ENCODE results near the gene TMOD3.

Gene TMOD3

GRCh38 chr15:51793521-51794305 is 35.7 kb upstream of the TMOD3 start:
- in situ Hi-C loops (cut with HindIII; ENCODE audit: low sequenced_read_pairs): no loop called here
- H3K4me3 ChIP-seq (ENCODE audit: low read depth, low read length): no peak overlapping the region
- DNase-seq (ENCODE audit: low read depth): peak; percentile 59
- TF ChIP-seq CTCF (IDR thresholded peaks at IDR 0.05; ENCODE audit: low read depth, low read length, missing control alignments): no peak

DNA sequence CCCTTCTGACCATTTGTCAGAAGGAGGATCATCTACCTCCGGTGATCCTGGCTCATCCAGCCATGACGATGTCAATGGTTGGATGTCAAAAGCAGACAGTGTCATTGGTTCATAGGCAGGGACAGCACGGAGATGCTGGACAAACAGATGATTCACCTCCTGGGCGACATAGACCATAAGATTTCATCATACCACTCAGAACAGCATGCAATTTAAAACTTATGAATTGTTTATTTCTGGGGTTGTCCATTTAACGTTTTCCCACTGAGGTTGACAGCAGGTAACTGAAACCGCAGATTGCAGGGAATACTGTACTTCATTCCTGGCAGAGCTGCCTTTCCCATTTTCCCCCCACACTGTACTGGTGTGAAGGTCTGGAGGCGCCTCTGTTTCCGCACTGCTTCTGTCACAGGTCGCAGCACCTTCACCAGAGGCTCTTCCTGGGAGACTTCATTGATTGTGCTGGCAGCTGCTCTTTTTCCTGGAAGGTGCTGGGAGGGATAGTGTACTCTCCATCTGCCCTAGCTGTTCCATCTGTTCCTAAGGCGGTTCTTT is 32.5 kb upstream of the TMOD3 start:
- in situ Hi-C loops (cut with HindIII; ENCODE audit: low sequenced_read_pairs): no loop called here
- TF ChIP-seq CTCF (IDR thresholded peaks at IDR 0.05; ENCODE audit: low read depth, low read length, missing control alignments): no peak
- H3K4me3 ChIP-seq (ENCODE audit: low read depth, low read length): no peak overlapping the region
- no peak for DNase-seq (ENCODE audit: low read depth)

DNA sequence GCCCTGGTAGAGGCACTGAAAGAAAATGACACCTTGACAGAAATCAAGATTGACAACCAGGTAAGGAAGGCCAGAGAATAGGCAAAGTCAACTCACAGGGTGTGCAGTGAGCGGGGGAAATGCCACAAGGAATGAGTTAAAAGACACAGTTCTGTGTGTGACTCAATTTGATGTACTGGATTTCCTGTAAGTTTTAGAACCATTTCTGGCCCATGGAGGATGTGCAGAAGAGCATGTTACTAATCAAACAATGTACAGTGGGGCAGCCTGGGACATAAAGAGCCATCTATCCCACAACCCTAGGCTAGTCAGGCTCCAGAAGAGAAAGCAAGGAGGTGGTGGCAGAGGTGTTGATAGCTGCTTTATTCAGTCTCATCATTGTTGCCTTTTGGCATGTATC is 31.2 kb upstream of the TMOD3 start:
- H3K4me3 ChIP-seq (ENCODE audit: low read depth, low read length): no peak overlapping the region
- TF ChIP-seq CTCF (IDR thresholded peaks at IDR 0.05; ENCODE audit: low read depth, low read length, missing control alignments): no peak
- no peak for DNase-seq (ENCODE audit: low read depth)
- in situ Hi-C loops (cut with HindIII; ENCODE audit: low sequenced_read_pairs): no loop called here

DNA sequence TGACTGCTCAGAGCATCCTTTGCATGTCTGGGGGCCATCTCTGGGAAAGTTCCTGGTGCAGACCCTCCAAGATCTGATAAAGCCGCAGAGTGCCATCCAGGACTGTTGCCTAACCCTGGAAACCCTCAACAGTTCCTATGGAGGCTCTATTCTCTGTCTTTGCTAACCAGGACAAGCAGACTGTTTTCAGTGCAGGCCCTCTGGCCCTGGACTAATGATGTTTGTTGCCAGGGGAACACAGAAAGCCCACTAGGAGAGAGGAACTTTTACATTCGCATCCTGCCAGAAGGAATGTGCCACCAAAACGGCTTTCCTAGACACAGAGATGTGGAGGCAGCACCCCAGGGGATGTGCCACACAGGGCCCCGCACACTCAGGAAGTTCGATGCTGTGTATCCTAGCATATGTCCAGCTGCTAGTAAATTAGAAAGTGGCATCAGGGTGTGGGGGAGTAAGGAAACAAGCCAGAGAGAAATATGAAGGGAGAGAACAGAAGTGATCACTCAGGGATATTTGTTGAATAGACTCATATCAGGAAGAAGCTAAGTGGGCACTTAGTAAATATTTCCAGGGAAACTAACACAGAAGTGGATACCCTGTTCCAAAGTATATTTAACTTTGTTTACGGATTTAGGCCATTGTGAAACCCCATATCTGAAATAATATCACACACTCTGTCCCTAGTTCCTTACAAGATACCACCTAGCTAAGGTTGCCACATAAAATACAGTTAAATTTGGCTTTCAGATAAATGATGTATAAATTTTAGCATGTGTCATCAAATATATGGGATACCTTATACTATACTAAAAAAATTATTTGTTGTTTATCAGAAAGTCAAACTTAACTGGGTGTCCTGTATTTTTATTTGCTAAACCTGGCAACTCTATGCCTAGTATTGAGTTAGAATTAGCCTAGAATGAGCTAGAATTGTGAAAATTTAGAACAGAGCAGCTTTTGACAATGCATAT is 29.9 kb upstream of the TMOD3 start:
- in situ Hi-C loops (cut with HindIII; ENCODE audit: low sequenced_read_pairs): no loop called here

GRCh38 chr15:51801391-51801835 is 28.0 kb upstream of the TMOD3 start:
- DNase-seq (ENCODE audit: low read depth): peak; percentile 34
- H3K4me3 ChIP-seq (ENCODE audit: low read depth, low read length): no peak overlapping the region
- in situ Hi-C loops (cut with HindIII; ENCODE audit: low sequenced_read_pairs): no loop called here
- peak; percentile 80 for TF ChIP-seq CTCF (IDR thresholded peaks at IDR 0.05; ENCODE audit: low read depth, low read length, missing control alignments)

More for the DNA sequence above, 29.9 kb upstream of the TMOD3 start:
- no peak overlapping the region for H3K4me3 ChIP-seq (ENCODE audit: low read depth, low read length)
- TF ChIP-seq CTCF (IDR thresholded peaks at IDR 0.05; ENCODE audit: low read depth, low read length, missing control alignments): no peak
- no peak for DNase-seq (ENCODE audit: low read depth)

DNA sequence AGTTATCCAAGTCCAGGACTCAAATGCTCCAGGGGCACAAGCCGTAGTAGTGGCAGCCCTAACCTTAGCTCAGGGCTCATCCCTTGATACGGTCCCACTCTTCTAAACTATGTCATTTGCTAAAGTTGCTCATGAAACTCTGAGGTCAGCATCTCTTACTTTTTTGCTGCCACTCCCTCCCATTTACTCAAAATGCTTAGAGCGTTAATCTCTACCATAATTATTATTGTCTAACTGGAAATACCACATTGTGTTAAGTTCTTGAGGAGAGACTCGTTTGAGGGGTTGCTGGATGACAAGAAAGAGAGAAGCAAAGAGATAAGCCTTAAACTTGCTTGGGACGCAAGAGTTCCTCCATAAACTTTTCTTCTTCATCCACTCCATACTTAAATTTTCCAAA is 26.9 kb upstream of the TMOD3 start:
- no peak for DNase-seq (ENCODE audit: low read depth)
- in situ Hi-C loops (cut with HindIII; ENCODE audit: low sequenced_read_pairs): no loop called here
- no peak overlapping the region for H3K4me3 ChIP-seq (ENCODE audit: low read depth, low read length)
- no peak for TF ChIP-seq CTCF (IDR thresholded peaks at IDR 0.05; ENCODE audit: low read depth, low read length, missing control alignments)

Data from astrocyte of the cerebellum (primary cell).